ENCODE data around the gene PPIL1. TPM values are rescaled to one million over a fixed set of nuclear protein-coding genes. Genes with fewer than 3 reads are reported as not detected.

The PPIL1 gene
- polyA plus RNA-seq, 3 donors, result 2.0 to 7.6 (median 5.9) TPM

- Mint-ChIP-seq H3K4me3 (no peak overlapping the region), H3K36me3 (peaks cover 48 to 53% of the 10 kb centered on the region in 2 donors), H3K4me1 (peaks cover 33% of the 10 kb centered on the region), H3K27me3 (ENCODE audit: low read depth in 3 of 3) (no peaks in the 10 kb centered on the region), H3K27ac (peak overlapping the region in 4 of 7 donors; percentile 3 to 50 (median 42)), H3K9me3 (peaks cover 10 to 13% (median 11%) of the 10 kb centered on the region in 7 donors)
- peaks cover 27 to 29% of the 10 kb centered on the region in 2 donors for H3K4me1 ChIP-seq (ENCODE audit: control insufficient read depth in 1 of 2, insufficient read depth in 2 of 2, low read length in 2 of 2)
- no peak overlapping the region for H3K4me2 ChIP-seq (replicated peaks; ENCODE audit: extremely low read depth, low read length, poor library complexity, severe bottlenecking)
- H3K27me3 ChIP-seq (ENCODE audit: control insufficient read depth in 2 of 2, insufficient read depth in 2 of 2, low read length in 2 of 2), result no peaks in the 10 kb centered on the region
- peaks cover 17% of the 10 kb centered on the region for H3K79me2 ChIP-seq (ENCODE audit: insufficient read depth, low read length)
- no peak overlapping the region for H3K4me3 ChIP-seq (replicated peaks in 1 of 3; ENCODE audit: low read depth in 2 of 3, low read length in 3 of 3)
- intact Hi-C loops (cut with micrococcal nuclease), result no loop called here
- H3K9me3 ChIP-seq (replicated peaks in 1 of 2; ENCODE audit: control insufficient read depth in 1 of 2, insufficient read depth in 1 of 2, low read length in 2 of 2), result no peaks in the 10 kb centered on the region
- H4K20me1 ChIP-seq (ENCODE audit: insufficient read depth, low read length), result no peaks in the 10 kb centered on the region
- H3K36me3 ChIP-seq (replicated peaks in 1 of 2; ENCODE audit: control insufficient read depth in 1 of 2, insufficient read depth in 2 of 2, low read length in 2 of 2), result peaks cover 6 to 26% of the 10 kb centered on the region in 2 donors
- TF ChIP-seq CTCF (IDR thresholded peaks at IDR 0.05), result no peak
- H3K27ac ChIP-seq (ENCODE audit: low read depth in 1 of 2, low read length in 2 of 2), result no peak overlapping the region
- no peak for DNase-seq
- 96% methylated on average over 5 of the region's 8 CpGs for WGBS (ENCODE audit: insufficient coverage)
- no peak overlapping the region for H2AFZ ChIP-seq (ENCODE audit: insufficient read depth, low read depth, low read length, poor library complexity, severe bottlenecking)
- no peak overlapping the region for H3K9ac ChIP-seq (ENCODE audit: insufficient read depth, low read length, poor library complexity, severe bottlenecking)
Observed at GRCh38 chr6:36856277-36856676, 18.3 kb downstream of the PPIL1 start.

GRCh38 chr6:36855750-36856149, 18.9 kb downstream of the PPIL1 start:
- peaks cover 28 to 30% of the 10 kb centered on the region in 2 donors for H3K4me1 ChIP-seq (ENCODE audit: control insufficient read depth in 1 of 2, insufficient read depth in 2 of 2, low read length in 2 of 2)
- no peak overlapping the region for H3K4me3 Mint-ChIP-seq
- peaks cover 17% of the 10 kb centered on the region for H3K79me2 ChIP-seq (ENCODE audit: insufficient read depth, low read length)
- peaks cover 13 to 18% (median 16%) of the 10 kb centered on the region in 7 donors for H3K9me3 Mint-ChIP-seq
- peaks cover 6 to 21% of the 10 kb centered on the region in 2 donors for H3K36me3 ChIP-seq (replicated peaks in 1 of 2; ENCODE audit: control insufficient read depth in 1 of 2, insufficient read depth in 2 of 2, low read length in 2 of 2)
- no peaks in the 10 kb centered on the region for H3K27me3 ChIP-seq (ENCODE audit: control insufficient read depth in 2 of 2, insufficient read depth in 2 of 2, low read length in 2 of 2)
- H3K4me1 Mint-ChIP-seq, result peaks cover 34% of the 10 kb centered on the region
- H3K27ac ChIP-seq (ENCODE audit: low read depth in 1 of 2, low read length in 2 of 2), result no peak overlapping the region
- H3K4me3 ChIP-seq (replicated peaks in 1 of 3; ENCODE audit: low read depth in 2 of 3, low read length in 3 of 3), result no peak overlapping the region
- no peak overlapping the region for H2AFZ ChIP-seq (ENCODE audit: insufficient read depth, low read depth, low read length, poor library complexity, severe bottlenecking)
- no peak overlapping the region for H3K9ac ChIP-seq (ENCODE audit: insufficient read depth, low read length, poor library complexity, severe bottlenecking)
- H3K36me3 Mint-ChIP-seq, result peaks cover 48 to 53% of the 10 kb centered on the region in 2 donors
- no peaks in the 10 kb centered on the region for H4K20me1 ChIP-seq (ENCODE audit: insufficient read depth, low read length)
- H3K9me3 ChIP-seq (replicated peaks in 1 of 2; ENCODE audit: control insufficient read depth in 1 of 2, insufficient read depth in 1 of 2, low read length in 2 of 2), result peaks cover 3 to 4% of the 10 kb centered on the region in 2 donors
- intact Hi-C loops (cut with micrococcal nuclease), result no loop called here
- no peaks in the 10 kb centered on the region for H3K27me3 Mint-ChIP-seq (ENCODE audit: low read depth in 3 of 3)
- no peak for DNase-seq
- 98% methylated on average over 7 of the region's 10 CpGs for WGBS (ENCODE audit: insufficient coverage)
- TF ChIP-seq CTCF (IDR thresholded peaks at IDR 0.05), result no peak
- no peak overlapping the region for H3K4me2 ChIP-seq (replicated peaks; ENCODE audit: extremely low read depth, low read length, poor library complexity, severe bottlenecking)
- peak overlapping the region in 4 of 7 donors; percentile 40 to 71 (median 52) for H3K27ac Mint-ChIP-seq
